GM12864 (cell line): ENCODE data around the gene USP46.

Experiments
- DNase-seq: peaks from one replicate; pipeline ENCODE4 v3.0.0-alpha.2; 2011; ENCODE audit warnings: low read depth
- H3K4me3 ChIP-seq: 2 replicates; pipeline ENCODE4 v1.5.1; 2011; ENCODE audit warnings: mild to moderate bottlenecking, low read depth, low read length, control low read depth
- TF ChIP-seq, protein P1 (sequence below): IDR thresholded peaks from 2 replicates; pipeline ENCODE4 v1.5.1; 2011; ENCODE audit warnings: low read depth, mild to moderate bottlenecking, moderate library complexity, low read length, control low read depth, inconsistent platforms; ENCODE audit errors: missing control alignments

Gene USP46

DNA sequence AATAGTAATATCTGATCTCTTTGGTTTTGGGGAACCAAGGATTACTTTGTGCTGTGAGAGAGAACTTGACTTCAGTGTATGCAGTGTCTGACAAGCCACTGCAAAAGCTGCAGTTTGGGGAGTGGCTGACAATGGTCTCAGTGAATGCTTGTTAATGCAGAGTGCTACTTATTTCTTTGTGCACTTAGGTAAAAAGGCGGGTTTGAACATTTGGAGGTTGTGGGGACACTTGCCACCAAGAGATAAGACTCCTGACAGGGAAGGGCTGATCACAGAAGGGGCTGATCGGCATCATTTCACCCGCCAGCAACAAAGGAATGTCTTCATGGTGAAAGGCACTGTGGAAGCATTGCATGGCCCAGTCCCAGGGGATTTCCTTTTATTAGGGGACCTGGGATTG is 28.6 kb upstream of the USP46 start:
- no peak overlapping the region for H3K4me3 ChIP-seq
- TF ChIP-seq, protein P1, sequence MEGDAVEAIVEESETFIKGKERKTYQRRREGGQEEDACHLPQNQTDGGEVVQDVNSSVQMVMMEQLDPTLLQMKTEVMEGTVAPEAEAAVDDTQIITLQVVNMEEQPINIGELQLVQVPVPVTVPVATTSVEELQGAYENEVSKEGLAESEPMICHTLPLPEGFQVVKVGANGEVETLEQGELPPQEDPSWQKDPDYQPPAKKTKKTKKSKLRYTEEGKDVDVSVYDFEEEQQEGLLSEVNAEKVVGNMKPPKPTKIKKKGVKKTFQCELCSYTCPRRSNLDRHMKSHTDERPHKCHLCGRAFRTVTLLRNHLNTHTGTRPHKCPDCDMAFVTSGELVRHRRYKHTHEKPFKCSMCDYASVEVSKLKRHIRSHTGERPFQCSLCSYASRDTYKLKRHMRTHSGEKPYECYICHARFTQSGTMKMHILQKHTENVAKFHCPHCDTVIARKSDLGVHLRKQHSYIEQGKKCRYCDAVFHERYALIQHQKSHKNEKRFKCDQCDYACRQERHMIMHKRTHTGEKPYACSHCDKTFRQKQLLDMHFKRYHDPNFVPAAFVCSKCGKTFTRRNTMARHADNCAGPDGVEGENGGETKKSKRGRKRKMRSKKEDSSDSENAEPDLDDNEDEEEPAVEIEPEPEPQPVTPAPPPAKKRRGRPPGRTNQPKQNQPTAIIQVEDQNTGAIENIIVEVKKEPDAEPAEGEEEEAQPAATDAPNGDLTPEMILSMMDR = no peak
- no peak for DNase-seq

DNA sequence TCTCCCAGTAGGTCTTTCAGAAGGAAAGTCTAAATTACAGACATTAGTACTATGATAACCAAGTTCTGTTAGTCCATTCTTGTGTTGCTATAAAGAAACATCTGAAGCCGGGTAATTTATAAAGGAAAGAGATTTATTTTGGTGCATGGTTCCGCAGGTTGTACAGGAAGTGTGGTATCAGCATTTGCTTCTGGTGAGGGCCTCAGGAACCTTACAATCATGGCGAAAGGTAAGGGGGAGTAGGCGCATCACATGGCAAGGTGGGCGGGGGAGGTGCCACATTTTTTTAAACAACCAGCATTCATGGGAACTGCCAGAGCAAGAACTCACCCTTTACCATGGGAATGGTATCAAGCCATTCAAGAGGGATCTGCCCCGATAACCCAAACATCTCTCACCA is 26.2 kb upstream of the USP46 start:
- TF ChIP-seq, protein P1 = no peak
- no peak for DNase-seq
- H3K4me3 ChIP-seq = no peak overlapping the region

GRCh38 chr4:52684896-52685295 is 25.8 kb upstream of the USP46 start:
- DNase-seq = no peak
- TF ChIP-seq, protein P1 = no peak
- no peak overlapping the region for H3K4me3 ChIP-seq

- no peak for DNase-seq
- no peak overlapping the region for H3K4me3 ChIP-seq
- TF ChIP-seq, protein P1 = no peak
These were observed 21.3 kb upstream of the USP46 start for GRCh38 chr4:52680381-52680780.

DNA sequence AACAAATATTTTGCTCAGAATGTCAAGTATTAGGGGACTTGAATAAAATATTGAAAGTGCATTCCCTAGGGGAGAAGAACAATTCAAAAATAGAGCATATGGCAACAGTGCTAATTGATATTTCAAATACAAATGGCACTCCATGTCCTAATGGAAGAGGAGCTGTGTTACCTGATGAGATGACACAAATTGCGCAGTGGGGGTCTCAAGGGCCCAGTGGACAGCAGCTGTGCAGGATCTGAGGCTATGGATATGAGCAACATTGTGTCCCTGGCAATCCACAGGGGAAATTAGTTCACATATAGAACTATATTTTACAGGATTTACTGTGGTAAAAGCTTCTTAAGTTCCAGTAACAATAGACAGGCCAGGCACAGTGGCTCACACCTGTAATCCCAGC is 17.4 kb upstream of the USP46 start:
- TF ChIP-seq, protein P1 = no peak
- DNase-seq = no peak

GRCh38 chr4:52675111-52675510 is 16.0 kb upstream of the USP46 start:
- TF ChIP-seq, protein P1 = no peak
- no peak overlapping the region for H3K4me3 ChIP-seq
- no peak for DNase-seq

More for the DNA sequence above, 17.4 kb upstream of the USP46 start:
- no peak overlapping the region for H3K4me3 ChIP-seq

- no peak for DNase-seq
- H3K4me3 ChIP-seq = no peak overlapping the region
- TF ChIP-seq, protein P1 = no peak
These were observed 11.6 kb upstream of the USP46 start for GRCh38 chr4:52670739-52671138.
